PC-3 (cell line): ENCODE results near the gene GALNT11.

Source experiments
- EZH2 ChIP-seq: fragments of 300-600 bp; sonication (generic); IDR thresholded peaks from one replicate; pipeline ENCODE4 v1.6.1; 2017; ENCODE audit warnings: antibody characterized with exemption, mild to moderate bottlenecking, low read length; ENCODE audit not compliant: unreplicated experiment
- EZH2phosphoT487 ChIP-seq: fragments of 300-600 bp; sonication (generic); IDR thresholded peaks from 2 replicates; pipeline ENCODE4 v1.6.1; 2018; ENCODE audit warnings: mild to moderate bottlenecking, antibody characterized with exemption, low read length, borderline replicate concordance
- TF ChIP-seq, protein P1 (sequence below): fragments of 300-600 bp; sonication (generic); conservative IDR thresholded peaks from 2 replicates; pipeline ENCODE4 v1.5.1; 2017; ENCODE audit warnings: antibody characterized with exemption, low read depth, mild to moderate bottlenecking, low read length

DNA sequence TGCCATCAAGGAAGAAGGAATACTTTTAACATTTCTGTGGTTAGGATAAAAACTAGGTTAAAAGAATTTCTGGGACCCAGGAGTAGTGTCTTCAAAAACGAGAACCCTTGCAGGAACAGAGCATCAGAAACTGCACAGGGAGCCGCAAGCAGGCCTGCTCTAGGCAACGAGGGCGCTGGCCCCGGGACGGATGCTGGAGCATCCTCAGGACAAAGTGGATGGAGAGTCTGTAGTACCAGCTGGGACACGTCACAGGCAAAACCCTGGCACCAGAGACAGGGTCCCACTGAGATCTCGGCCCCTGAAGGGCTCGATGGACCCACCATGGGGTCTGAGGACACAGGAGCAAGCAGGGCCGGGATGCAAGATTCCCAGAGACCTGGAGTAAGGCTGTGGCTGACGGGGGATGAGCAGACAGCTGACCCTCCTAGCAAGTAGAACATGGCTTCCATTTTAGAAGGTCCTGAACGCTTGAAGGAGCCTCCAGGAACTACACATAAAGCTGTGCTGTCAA, 106.6 kb downstream of the GALNT11 start:
- TF ChIP-seq, protein P1, sequence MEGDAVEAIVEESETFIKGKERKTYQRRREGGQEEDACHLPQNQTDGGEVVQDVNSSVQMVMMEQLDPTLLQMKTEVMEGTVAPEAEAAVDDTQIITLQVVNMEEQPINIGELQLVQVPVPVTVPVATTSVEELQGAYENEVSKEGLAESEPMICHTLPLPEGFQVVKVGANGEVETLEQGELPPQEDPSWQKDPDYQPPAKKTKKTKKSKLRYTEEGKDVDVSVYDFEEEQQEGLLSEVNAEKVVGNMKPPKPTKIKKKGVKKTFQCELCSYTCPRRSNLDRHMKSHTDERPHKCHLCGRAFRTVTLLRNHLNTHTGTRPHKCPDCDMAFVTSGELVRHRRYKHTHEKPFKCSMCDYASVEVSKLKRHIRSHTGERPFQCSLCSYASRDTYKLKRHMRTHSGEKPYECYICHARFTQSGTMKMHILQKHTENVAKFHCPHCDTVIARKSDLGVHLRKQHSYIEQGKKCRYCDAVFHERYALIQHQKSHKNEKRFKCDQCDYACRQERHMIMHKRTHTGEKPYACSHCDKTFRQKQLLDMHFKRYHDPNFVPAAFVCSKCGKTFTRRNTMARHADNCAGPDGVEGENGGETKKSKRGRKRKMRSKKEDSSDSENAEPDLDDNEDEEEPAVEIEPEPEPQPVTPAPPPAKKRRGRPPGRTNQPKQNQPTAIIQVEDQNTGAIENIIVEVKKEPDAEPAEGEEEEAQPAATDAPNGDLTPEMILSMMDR: no peak
- TF ChIP-seq EZH2phosphoT487 (no peak), EZH2 (no peak)
